ENCODE measurements around the gene CFAP43. TPM values are rescaled to one million over a fixed set of nuclear protein-coding genes. Genes with fewer than 3 reads are reported as not detected.

Gene CFAP43
- total RNA-seq, 2 experiments from 2014 or later = not detected

DNA sequence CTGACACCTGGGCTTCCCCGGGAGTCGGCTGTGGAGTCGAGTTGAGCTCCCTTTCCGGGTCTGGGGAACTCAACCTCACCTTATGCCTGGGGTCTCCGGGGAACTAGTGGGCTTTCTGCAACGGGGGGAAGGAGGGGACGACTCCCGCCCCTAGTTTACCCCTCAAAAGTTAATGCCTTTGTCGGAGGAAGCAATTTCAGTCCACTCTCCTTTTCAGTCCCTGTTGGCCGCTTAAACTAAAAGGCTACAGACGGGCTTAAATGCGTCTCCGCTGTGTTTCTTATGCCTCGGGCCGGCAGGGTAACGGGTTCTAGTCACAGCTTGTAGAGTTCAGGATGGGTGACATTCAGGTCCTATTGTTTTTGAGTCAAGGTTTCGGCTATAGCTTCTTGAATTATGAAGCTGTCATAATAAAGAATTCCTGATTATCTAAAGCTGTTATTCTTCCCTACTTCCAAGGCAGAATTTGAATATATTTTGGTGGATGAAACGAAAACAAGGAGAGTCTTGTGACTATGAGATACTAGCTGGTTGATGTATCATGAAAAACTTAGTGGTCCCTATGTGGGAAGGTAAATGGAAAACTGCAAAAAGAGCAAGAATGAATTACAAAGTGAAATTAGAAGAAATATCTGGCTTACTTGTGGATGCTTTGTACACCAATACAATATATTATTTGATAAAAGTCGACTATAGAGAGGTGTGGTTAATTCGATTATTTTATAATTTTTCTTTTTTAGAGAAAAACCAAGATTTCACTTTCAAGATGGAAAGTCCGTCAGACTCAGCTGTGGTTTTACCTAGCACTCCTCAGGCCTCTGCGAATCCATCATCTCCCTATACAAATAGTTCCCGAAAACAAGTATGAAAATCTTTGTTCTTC, 109.7 kb downstream of the CFAP43 start:
- Histone ChIP-seq H3K9me3 (ENCODE audit: low read length) (no peaks in the 10 kb centered on the region), H3K36me3 (ENCODE audit: insufficient read depth, low read length) (peaks cover 7% of the 10 kb centered on the region), H3K4me2 (ENCODE audit: low read length) (peak overlapping the region; percentile 80), H3K79me2 (ENCODE audit: insufficient read depth, low read depth, low read length) (peaks cover 10% of the 10 kb centered on the region; the same call in 1 of the 2 replicates), H3K9me2 (ENCODE audit: insufficient read depth, low read length) (no peaks in the 10 kb centered on the region), H3K27ac (ENCODE audit: low read depth, low read length, poor library complexity, severe bottlenecking) (peak overlapping the region; percentile 67), H3K4me3 (ENCODE audit: low read depth, low read length, poor library complexity, severe bottlenecking) (peak overlapping the region; percentile 74), H3K4me1 (ENCODE audit: insufficient read depth, low read length, poor library complexity, severe bottlenecking) (peaks cover 31% of the 10 kb centered on the region), H2AFZ (ENCODE audit: low read length) (peak overlapping the region; percentile 27), H4K20me1 (ENCODE audit: insufficient read depth, low read length) (no peaks in the 10 kb centered on the region)
- POLR2A ChIA-PET = interaction anchor here (0.9 to 2.6 kb wide), 19 partner anchors 9 to 732 kb away, joined by 3 to 13 read pairs (median 4); partner anchors contain the start of genes GSTO2 and STN1
- CTCF ChIA-PET (ENCODE audit: unreplicated experiment) = interaction anchor here (0.8 to 1.0 kb wide), 3 partner anchors 44 to 169 kb away, joined by 3 to 4 read pairs (median 3); no protein-coding TSS in a partner anchor
- TF ChIP-seq, protein P1, sequence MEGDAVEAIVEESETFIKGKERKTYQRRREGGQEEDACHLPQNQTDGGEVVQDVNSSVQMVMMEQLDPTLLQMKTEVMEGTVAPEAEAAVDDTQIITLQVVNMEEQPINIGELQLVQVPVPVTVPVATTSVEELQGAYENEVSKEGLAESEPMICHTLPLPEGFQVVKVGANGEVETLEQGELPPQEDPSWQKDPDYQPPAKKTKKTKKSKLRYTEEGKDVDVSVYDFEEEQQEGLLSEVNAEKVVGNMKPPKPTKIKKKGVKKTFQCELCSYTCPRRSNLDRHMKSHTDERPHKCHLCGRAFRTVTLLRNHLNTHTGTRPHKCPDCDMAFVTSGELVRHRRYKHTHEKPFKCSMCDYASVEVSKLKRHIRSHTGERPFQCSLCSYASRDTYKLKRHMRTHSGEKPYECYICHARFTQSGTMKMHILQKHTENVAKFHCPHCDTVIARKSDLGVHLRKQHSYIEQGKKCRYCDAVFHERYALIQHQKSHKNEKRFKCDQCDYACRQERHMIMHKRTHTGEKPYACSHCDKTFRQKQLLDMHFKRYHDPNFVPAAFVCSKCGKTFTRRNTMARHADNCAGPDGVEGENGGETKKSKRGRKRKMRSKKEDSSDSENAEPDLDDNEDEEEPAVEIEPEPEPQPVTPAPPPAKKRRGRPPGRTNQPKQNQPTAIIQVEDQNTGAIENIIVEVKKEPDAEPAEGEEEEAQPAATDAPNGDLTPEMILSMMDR (conservative IDR thresholded peaks at IDR 0.05; ENCODE audit: low read length) = no peak
- TF ChIP-seq EZH2phosphoT487 (IDR thresholded peaks at IDR 0.05; ENCODE audit: borderline replicate concordance, low read depth, low read length) = no peak
- peak; percentile 59 for DNase-seq (ENCODE audit: low spot score)
- intact Hi-C loops (cut with micrococcal nuclease; ENCODE audit: unreplicated experiment) = loop anchor here (2.0 to 5.0 kb wide), 5 partner anchors 140 to 410 kb away; partner anchors contain the start of genes CFAP58, GSTO2 and ITPRIP
- BruUV-seq (replicated peaks) = TSS peak; percentile 87

DNA sequence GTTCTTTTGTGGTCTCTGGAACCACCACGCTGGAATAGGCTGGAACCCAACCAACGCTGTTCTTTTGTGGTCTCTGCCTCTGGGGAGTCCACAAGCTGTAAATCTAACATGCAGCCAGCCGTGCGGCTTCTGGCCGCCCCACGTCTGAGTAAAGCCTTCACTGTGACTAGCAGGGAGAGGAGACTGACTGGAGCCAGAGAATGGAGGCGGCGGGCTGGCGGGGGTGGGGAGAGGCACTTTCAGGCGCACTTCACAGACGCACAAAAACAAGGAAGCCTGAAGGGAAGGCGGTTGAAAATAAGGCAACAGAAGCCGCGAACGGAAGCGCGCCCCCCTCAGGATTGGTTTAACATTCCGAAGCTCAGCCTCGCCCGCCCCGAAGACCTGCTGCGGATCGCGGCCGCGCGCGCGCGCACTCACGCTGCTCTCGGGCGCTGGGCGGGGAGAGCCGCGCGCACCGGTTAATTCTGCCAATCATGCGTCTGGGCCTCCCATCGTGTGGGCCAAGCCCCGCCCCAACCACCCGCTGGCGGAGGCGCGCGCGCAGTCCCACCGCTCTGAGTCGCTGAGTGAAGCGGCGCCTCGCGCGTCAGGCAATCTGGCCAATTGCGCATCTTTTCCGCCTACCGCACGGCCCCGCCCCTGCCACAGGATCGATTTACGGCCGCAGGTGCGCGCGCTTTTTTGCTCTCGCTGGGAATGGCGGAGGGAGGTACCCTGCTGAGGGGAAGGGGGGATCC, 110.5 kb downstream of the CFAP43 start, which contains the start of gene SFR1:
Gene SFR1, plus strand, starts transcription at position 687 of the 740 bp plus-strand sequence. Its CDS starts 13 bp downstream, at position 700.
- BruUV-seq (replicated peaks) = no TSS peak
- no peaks in the 10 kb centered on the region for H3K9me3 ChIP-seq (ENCODE audit: low read length)
- H2AFZ ChIP-seq (ENCODE audit: low read length) = peak within 1 kb of the TSS; percentile 91
- peaks cover 31% of the 10 kb centered on the region for H3K4me1 ChIP-seq (ENCODE audit: insufficient read depth, low read length, poor library complexity, severe bottlenecking)
- peaks cover 10% of the 10 kb centered on the region; the same call in 1 of the 2 replicates for H3K79me2 ChIP-seq (ENCODE audit: insufficient read depth, low read depth, low read length)
- TF ChIP-seq, protein P1 (conservative IDR thresholded peaks at IDR 0.05; ENCODE audit: low read length) = peak; percentile 75
- TF ChIP-seq EZH2phosphoT487 (IDR thresholded peaks at IDR 0.05; ENCODE audit: borderline replicate concordance, low read depth, low read length) = no peak
- POLR2A ChIA-PET = interaction anchor here (0.9 to 2.6 kb wide), 21 partner anchors 9 to 731 kb away, joined by 3 to 13 read pairs (median 4); partner anchors contain the start of genes GSTO2 and STN1
- peak within 1 kb of the TSS; percentile 89 for H3K4me2 ChIP-seq (ENCODE audit: low read length)
- H3K4me3 ChIP-seq (ENCODE audit: low read depth, low read length, poor library complexity, severe bottlenecking) = peak within 1 kb of the TSS; percentile 74
- intact Hi-C loops (cut with micrococcal nuclease; ENCODE audit: unreplicated experiment) = loop anchor here (1.0 to 5.0 kb wide), 8 partner anchors 139 to 409 kb away; partner anchors contain the start of genes CFAP58, GSTO2, ITPRIP and SLK
- H3K36me3 ChIP-seq (ENCODE audit: insufficient read depth, low read length) = peaks cover 7% of the 10 kb centered on the region
- peak; percentile 99 for DNase-seq (ENCODE audit: low spot score)
- no peaks in the 10 kb centered on the region for H3K9me2 ChIP-seq (ENCODE audit: insufficient read depth, low read length)
- H3K27ac ChIP-seq (ENCODE audit: low read depth, low read length, poor library complexity, severe bottlenecking) = peak within 1 kb of the TSS; percentile 82
- CTCF ChIA-PET (ENCODE audit: unreplicated experiment) = interaction anchor here (0.8 to 1.0 kb wide), 2 partner anchors 44 to 170 kb away, joined by 3 read pairs; no protein-coding TSS in a partner anchor
- H4K20me1 ChIP-seq (ENCODE audit: insufficient read depth, low read length) = no peaks in the 10 kb centered on the region

Data from OCI-LY7 (cell line).